ENCODE measurements around the gene FAN1.

FAN1 gene

DNA sequence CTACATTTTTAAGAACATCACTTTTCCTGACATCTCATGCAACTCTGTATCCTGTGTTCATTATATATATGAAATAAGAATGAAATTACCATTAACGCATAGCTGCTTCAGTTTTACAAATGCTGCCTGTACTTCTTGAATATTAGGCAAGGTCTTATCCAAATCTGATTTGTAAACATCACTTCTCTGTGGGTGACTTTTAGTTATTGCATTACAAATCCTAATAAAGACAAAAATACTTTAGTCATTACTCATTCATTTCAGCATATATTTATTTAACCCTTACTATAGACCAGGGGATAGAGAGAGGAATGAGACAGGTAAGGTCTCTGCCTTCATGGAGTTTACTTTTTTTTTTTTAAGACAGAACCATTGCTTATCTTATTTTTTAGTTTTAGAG is 51.0 kb downstream of the FAN1 start:
- no peak for DNase-seq

GRCh38 chr15:30956216-30957124 is 52.8 kb downstream of the FAN1 start:
- no peak for DNase-seq

DNA sequence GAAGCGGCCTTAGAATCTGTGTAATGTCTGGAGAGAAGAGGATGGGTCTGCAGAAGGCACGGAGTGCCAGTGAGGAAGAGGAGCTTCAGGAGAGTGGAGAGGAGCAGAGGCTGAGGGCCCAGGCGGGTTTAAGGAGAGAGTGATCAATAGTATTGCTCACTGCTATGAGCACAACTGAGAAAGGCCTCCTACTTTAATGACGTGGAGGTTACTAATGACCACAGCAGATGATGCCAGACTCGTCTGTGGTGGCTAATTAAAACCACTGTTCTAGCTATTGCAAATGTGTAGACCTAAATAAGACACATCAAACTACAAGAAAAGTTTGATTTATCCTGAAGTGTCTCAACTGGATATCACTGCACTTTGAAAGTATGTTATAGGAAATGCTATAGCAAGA is 54.5 kb downstream of the FAN1 start:
- no peak for DNase-seq

DNA sequence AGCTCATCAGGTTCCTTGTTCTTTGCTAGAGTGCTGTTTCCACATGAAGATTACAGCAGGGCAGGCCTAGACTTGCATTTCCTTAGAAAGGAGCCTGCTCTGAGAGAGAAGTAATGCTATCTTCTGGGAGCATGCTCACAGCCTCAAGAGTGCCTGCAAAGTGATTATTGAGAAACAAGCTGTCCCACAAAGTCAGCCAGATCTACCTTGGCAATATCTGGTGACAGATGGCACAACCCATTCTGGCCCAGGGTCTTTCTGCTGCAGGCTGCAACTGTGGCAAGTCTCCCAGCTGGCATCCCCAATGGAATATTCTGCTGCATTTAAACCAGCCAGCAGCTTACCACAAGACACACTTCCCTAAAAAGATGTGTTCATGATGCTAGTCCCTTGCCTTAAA is 58.4 kb downstream of the FAN1 start:
- no peak for DNase-seq

DNA sequence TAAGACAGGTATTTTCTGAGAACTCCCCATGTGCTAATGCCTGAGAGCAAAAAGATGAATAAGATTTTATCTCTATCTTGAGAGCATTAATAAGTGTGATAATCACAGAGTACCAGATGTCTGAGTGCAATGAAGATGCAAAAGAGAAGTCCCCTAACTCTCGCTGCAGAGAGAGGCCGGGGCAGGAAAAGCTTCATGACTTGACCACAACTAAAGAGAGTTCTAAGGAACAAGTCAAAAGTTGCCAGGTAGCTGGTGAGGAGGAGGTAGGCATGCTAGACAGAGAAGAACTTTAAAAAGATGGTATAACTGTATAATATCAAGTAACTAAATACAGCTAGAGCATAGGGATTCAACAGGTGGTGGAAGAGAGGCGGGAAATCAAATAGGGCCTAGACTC is 58.9 kb downstream of the FAN1 start:
- DNase-seq: no peak

- DNase-seq: no peak
These were observed 60.0 kb downstream of the FAN1 start for GRCh38 chr15:30963681-30964080.

GRCh38 chr15:30969724-30970123 is 66.0 kb downstream of the FAN1 start:
- DNase-seq: no peak

DNA sequence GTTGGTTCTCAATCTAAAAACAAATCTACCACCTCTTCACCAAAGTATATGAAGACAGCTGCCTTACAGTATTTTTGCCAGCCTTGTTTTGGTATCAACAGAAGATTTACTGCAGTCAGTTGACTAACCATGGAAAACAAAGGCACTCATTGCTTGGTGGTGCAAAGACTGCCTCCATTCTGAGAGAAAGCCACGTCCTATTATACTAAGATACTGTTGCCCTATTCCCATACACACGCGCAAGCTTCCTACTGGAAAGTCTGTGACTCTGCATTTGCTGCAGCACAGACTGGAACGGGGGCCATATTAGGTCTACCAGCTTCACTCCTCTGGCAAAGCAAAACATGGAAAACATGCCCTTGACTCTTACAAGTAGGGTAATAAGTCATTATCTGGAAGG is 69.7 kb downstream of the FAN1 start:
- peak in 13 of 56 donors; percentile 12 to 52 (median 27) for DNase-seq

- no peak for DNase-seq
These were observed 70.4 kb downstream of the FAN1 start for GRCh38 chr15:30974112-30974511.

- no peak for DNase-seq
These were observed 74.6 kb downstream of the FAN1 start for GRCh38 chr15:30978328-30978727.

DNA sequence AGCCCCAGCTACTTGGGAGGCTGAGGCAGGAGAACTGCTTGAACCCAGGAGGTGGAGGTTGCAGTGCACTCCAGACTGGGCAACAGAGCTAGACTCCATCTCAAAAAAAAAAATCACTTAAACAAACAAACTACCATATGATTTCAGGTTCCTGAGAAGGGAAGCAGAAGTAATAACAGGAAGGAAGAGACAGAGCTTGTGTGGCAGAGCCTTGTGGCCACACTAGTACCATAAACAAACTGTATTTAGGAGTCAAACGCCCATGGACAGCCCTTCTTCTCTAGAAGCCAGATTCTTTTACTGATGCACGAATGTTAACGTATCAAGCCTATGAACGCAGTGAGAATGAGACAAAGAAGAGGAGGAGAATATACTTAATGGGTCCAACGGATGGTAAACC is 75.7 kb downstream of the FAN1 start:
- DNase-seq: no peak

GRCh38 chr15:30984118-30984517 is 80.4 kb downstream of the FAN1 start:
- no peak for DNase-seq

GRCh38 chr15:30984542-30984941 is 80.8 kb downstream of the FAN1 start:
- DNase-seq: peak in 32 of 56 donors; percentile 16 to 69 (median 41)

DNA sequence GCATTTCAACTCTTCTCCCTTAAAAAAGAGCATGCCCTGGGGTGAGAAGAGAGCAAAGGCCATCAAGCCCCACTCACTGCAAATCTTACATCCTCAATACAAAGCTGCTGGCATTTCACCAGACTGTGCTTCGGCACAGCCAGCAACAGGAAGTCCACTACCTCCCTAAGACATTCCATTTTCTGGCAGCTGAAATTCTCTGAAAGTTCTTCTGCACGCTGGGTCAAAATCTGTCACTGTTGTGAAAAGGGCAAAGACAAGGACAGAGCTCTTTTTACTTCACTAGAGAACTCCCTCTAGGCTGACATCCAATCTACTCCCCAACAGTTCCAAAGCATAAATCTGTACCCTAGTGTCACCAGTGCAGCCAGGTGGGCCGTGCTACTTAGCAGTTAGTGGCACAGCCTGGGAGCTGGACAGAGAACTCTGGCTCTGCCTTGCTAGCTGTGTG is 81.4 kb downstream of the FAN1 start:
- DNase-seq: peak in 16 of 56 donors; percentile 9 to 69 (median 40)

- DNase-seq: no peak
These were observed 86.3 kb downstream of the FAN1 start for GRCh38 chr15:30990036-30990435.

GRCh38 chr15:30990446-30991254 is 86.9 kb downstream of the FAN1 start:
- DNase-seq: no peak

GRCh38 chr15:30991255-30992235 is 87.8 kb downstream of the FAN1 start, which contains the start of gene MTMR10:
MTMR10 (minus strand) TSS chr15:30991628; CDS start chr15:30991506, 122 bp downstream.
- DNase-seq: peak in 47 of 56 donors; percentile 34 to 90 (median 68)

DNA sequence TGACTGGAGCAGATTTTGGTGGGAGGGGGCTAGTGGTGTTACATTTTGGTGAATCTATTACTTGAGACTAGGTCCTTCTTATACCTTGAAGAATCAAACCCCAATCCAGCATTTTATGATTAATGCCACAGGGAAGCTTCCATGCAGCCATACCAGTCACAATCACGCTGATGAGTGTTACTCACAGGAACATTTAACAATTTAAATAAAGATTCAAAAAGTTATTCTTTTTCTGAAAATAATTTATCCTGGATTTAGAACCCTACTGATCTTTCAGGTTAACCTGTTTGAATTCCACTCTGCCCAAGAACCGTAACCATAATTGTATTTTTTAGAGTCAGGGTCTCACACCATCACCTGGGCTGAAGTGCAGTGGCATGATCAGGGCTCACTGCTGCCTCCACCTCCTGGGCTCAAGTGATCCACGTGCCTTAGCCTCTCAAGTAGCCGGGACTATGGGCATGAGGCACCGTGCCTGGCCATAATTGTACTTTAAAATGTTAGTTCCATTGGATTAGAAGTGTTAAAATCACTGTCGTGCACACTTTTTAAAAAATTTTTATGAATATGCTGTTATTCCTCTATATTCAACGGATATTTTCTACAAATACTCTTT is 88.6 kb downstream of the FAN1 start:
- DNase-seq: no peak

Measured in nucleus accumbens (tissue), 56 donors.